GM18508 (cell line): Measurements from ENCODE around the gene SEC23A.

Experiments used
- ATAC-seq: cut with Tn5 transposase; IDR thresholded peaks from one replicate; pipeline ENCODE4 v1.9.1; 2021; ENCODE audit warnings: moderate number of reproducible peaks; ENCODE audit not compliant: insufficient read depth, unreplicated experiment

Gene SEC23A

DNA sequence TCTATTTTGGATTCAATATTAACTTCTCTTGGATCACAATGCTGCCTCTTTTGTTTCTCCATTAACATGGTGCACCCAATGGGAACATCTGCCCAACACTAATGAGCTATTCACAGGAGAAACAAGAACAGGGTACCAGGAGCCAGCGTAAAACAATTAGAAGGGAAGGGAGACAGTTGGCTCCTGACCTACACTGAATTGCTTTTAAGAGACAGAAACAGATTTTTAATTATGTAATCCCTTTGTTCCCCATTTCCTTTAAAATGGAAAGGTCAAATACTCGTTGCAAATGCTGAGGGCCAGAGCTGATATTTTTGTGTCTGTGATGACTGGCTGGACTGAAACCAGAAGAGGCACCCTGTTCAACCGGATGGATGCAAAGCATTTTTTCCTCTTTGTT, 108.3 kb downstream of the SEC23A start:
- ATAC-seq: no peak

GRCh38 chr14:38993981-38994380, 109.1 kb downstream of the SEC23A start:
- ATAC-seq: no peak

DNA sequence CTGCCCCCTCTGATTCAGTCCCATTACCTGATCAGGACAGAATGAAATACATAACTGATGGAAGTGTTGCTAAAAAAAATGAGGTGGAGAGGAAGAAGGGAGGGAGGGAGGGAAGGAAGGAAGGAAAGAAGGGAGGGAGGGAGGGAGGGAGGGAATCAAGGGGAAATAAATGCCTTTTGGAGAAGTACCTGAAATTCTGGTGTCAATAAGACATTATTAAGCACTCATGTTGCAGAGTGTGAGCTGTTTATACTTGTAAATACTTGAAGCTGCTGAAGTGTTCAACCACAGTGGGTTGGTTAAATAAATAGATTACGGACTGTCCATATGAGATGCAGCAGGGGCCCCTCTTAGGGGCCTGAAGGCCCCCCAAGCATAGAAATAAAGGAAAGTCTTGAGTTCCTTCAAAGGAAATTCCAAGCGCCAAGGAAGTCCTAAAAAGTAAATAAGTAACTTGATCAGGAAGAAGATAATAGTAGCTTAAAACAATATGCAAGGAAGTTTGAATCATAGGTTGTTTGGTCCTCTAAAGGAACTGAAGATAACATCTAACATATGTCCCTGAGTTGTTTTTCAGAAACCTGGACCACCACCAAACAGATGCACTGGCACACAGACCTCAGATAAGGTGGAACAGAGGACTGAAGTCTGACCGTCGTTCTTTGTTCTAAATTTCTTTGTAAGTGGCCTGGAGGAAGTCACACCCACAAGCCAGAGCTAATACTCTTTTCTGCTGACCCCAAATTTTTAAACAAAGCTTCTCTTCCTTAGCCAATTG, 110.8 kb downstream of the SEC23A start:
- ATAC-seq: no peak

GRCh38 chr14:38991299-38991698, 111.7 kb downstream of the SEC23A start:
- ATAC-seq: no peak

DNA sequence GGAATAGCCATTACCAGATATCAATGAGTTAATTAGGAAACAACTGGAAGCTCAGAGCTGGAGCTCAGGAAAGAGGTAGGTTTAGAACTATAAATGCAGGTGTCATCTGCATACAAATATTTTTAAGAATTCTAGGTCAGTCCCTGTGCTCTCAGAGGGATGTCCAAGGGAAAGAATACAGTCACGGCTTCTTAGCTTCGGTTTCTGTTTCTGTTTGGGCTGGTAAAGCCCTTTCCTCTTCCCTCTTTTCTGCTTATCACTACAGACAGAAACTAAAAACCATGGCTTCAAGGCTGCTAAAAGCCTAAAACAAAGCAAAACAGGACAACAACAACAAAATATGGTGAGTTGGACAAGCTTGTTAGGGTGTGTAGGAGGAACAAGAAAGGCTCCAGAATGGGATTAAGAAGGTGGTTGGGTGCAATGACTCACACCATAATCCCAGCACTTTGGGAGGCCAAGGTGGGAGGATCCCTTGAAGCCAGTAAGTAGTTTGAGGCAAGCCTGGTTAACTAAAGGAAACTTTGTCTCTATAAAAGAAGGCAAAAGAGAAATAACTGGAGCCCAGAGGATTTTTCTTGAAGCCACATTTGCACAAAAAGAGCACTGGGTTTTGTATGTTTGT, 113.0 kb downstream of the SEC23A start:
- ATAC-seq: peak; percentile 89

GRCh38 chr14:38987781-38988180, 115.3 kb downstream of the SEC23A start:
- ATAC-seq: no peak

- no peak for ATAC-seq
These were observed 120.2 kb downstream of the SEC23A start for GRCh38 chr14:38982837-38983236.

DNA sequence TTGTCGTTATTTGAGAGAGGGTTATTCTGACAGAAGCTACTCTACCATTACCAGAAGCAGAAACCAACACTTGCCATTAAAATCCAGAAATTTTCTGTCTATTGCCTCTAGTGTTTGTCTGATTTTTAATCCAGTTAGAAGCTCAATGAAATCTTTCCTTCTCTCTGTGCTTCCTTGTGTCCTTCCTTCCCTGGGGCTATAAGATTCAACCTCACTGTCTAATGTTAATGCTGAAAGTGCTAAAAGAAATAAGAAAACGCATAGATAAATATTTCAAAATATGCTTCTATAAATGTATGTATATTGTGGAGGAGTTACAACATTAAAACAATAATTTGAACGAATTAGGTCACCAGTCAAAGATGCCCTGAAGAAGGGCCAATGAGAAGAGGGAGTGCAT, 120.8 kb downstream of the SEC23A start:
- ATAC-seq: no peak
